GM23338 (cell line): ENCODE data around the gene TAF3. TPM values are rescaled to one million over a fixed set of nuclear protein-coding genes. Genes with fewer than 3 reads are reported as not detected.

Experiments used
- ATAC-seq: fragments of 200-7000 bp; cut with Tn5 transposase; 3 replicates; pipeline ENCODE4 v1.9.1; 2020
- DNase-seq: peaks from one replicate; pipeline ENCODE4 v3.0.0-alpha.2; 2015; ENCODE audit warnings: low spot score
- H2AFZ ChIP-seq: fragments of 200-600 bp; sonication (generic); 2 replicates; pipeline ENCODE4 v1.8.0; 2016; ENCODE audit warnings: antibody characterized with exemption, mild to moderate bottlenecking, moderate library complexity
- H3F3A ChIP-seq: fragments of 200-600 bp; sonication (generic); replicated peaks from 2 replicates; pipeline ENCODE4 v1.8.0; 2017; ENCODE audit warnings: antibody characterized with exemption, mixed run types, low read depth
- H3K27ac ChIP-seq: fragments of 200-600 bp; sonication (generic); 2 replicates; pipeline ENCODE4 v1.6.1; 2016; ENCODE audit warnings: low read depth
- H3K27me3 ChIP-seq: fragments of 200-600 bp; sonication (generic); 2 replicates; pipeline ENCODE4 v1.8.0; 2016; ENCODE audit warnings: mild to moderate bottlenecking, mixed run types, moderate library complexity; ENCODE audit not compliant: insufficient read depth
- H3K36me3 ChIP-seq: fragments of 200-600 bp; sonication (generic); 2 replicates; pipeline ENCODE4 v1.8.0; 2016; ENCODE audit warnings: mild to moderate bottlenecking; ENCODE audit not compliant: insufficient read depth
- H3K4me1 ChIP-seq: fragments of 200-600 bp; sonication (generic); 2 replicates; pipeline ENCODE4 v1.8.0; 2016; ENCODE audit warnings: mild to moderate bottlenecking, moderate library complexity; ENCODE audit not compliant: insufficient read depth
- H3K4me2 ChIP-seq: fragments of 200-600 bp; sonication (generic); 2 replicates; pipeline ENCODE4 v1.7.1; 2017; ENCODE audit warnings: mixed run types
- H3K4me3 ChIP-seq: fragments of 200-600 bp; sonication (generic); 2 replicates; pipeline ENCODE4 v1.6.1; 2016; ENCODE audit warnings: mixed run types
- H3K79me2 ChIP-seq: fragments of 200-600 bp; sonication (generic); replicated peaks from 2 replicates; pipeline ENCODE4 v1.8.0; 2017; ENCODE audit warnings: mild to moderate bottlenecking; ENCODE audit not compliant: insufficient read depth
- H3K9me2 ChIP-seq: fragments of 200-600 bp; sonication (generic); 2 replicates; pipeline ENCODE4 v1.8.0; 2017; ENCODE audit not compliant: insufficient read depth
- H4K20me1 ChIP-seq: fragments of 200-600 bp; sonication (generic); replicated peaks from 2 replicates; pipeline ENCODE4 v1.8.0; 2017; ENCODE audit warnings: mild to moderate bottlenecking; ENCODE audit not compliant: insufficient read depth
- H3K27ac Mint-ChIP-seq: 2 replicates; pipeline ENCODE4 v1.8.0; 2020; ENCODE audit warnings: inconsistent platforms, mild to moderate bottlenecking, moderate library complexity, mixed read lengths
- H3K27me3 Mint-ChIP-seq: 3 replicates; pipeline ENCODE4 v1.8.0; 2022; ENCODE audit warnings: low read depth, mild to moderate bottlenecking, moderate library complexity, mixed read lengths, inconsistent platforms; ENCODE audit not compliant: insufficient read depth, poor library complexity
- H3K36me3 Mint-ChIP-seq: 3 replicates; pipeline ENCODE4 v1.8.0; 2021; ENCODE audit warnings: low read depth, mild to moderate bottlenecking, inconsistent platforms, moderate library complexity, mixed read lengths
- H3K4me1 Mint-ChIP-seq: 3 replicates; pipeline ENCODE4 v1.8.0; 2020; ENCODE audit warnings: mild to moderate bottlenecking, inconsistent platforms, mixed read lengths
- H3K4me3 Mint-ChIP-seq: 3 replicates; pipeline ENCODE4 v1.8.0; 2021; ENCODE audit warnings: moderate library complexity, mild to moderate bottlenecking, inconsistent platforms, mixed read lengths
- H3K9me3 Mint-ChIP-seq: 3 replicates; pipeline ENCODE4 v1.8.0; 2020; ENCODE audit warnings: moderate library complexity, mild to moderate bottlenecking, inconsistent platforms, mixed read lengths
- CREB1 ChIP-seq: fragments of 250-450 bp; sonication (Bioruptor Pico); IDR thresholded peaks from 2 replicates; pipeline ENCODE4 v1.5.0; 2020; ENCODE audit warnings: low read depth, mild to moderate bottlenecking, moderate library complexity
- EZH2phosphoT487 ChIP-seq: fragments of 200-600 bp; sonication (generic); IDR thresholded peaks from one replicate; pipeline ENCODE4 v1.8.1; 2018; ENCODE audit warnings: antibody characterized with exemption; ENCODE audit not compliant: unreplicated experiment
- JUNB ChIP-seq: IDR thresholded peaks from one replicate; pipeline ENCODE4 v1.6.1; 2016; ENCODE audit warnings: antibody characterized with exemption; ENCODE audit not compliant: unreplicated experiment
- NANOG ChIP-seq: IDR thresholded peaks from 2 replicates; pipeline ENCODE4 v1.6.1; 2016; ENCODE audit warnings: antibody characterized with exemption, borderline replicate concordance
- POLR2AphosphoS5 ChIP-seq: IDR thresholded peaks from 2 replicates; pipeline ENCODE4 v1.6.1; 2016; ENCODE audit warnings: antibody characterized with exemption, low read depth
- STAT1 ChIP-seq: IDR thresholded peaks from one replicate; pipeline ENCODE4 v1.6.1; 2016; ENCODE audit warnings: antibody characterized with exemption; ENCODE audit not compliant: unreplicated experiment
- ZNF114 ChIP-seq: fragments of 250-450 bp; sonication (Bioruptor Pico); IDR thresholded peaks from 2 replicates; pipeline ENCODE4 v1.5.0; 2020; ENCODE audit warnings: mild to moderate bottlenecking, moderate library complexity
- polyA plus RNA-seq: library from polyadenylated mRNA; unstranded; fragments of >200 nt; fragmentation: Nextera tagmentation; extraction: Ambion mirVana; gene quantifications from 2 replicates; pipeline ENCODE4 v1.2.1, GENCODE V29; 2016
- total RNA-seq: library from RNA; depleted of rRNA; stranded (reverse); fragments of >200 nt; shearing (Covaris generic); gene quantifications from 2 replicates; pipeline ENCODE4 v1.2.3, GENCODE V29; 2014
- TF ChIP-seq, protein P1 (sequence below): IDR thresholded peaks from one replicate; pipeline ENCODE4 v1.6.1; 2018; ENCODE audit warnings: antibody characterized with exemption; ENCODE audit not compliant: unreplicated experiment
- TF ChIP-seq, protein P2 (sequence below): IDR thresholded peaks from 2 replicates; pipeline ENCODE4 v1.6.1; 2016; ENCODE audit warnings: antibody characterized with exemption
- TF ChIP-seq, protein P3 (sequence below): fragments of 250-450 bp; sonication (Bioruptor Pico); IDR thresholded peaks from 2 replicates; pipeline ENCODE4 v1.5.0; 2020; ENCODE audit warnings: mild to moderate bottlenecking, moderate library complexity
- TF ChIP-seq, protein P4 (sequence below), 2 experiments: fragments of 200-600 bp in 1 of 2; sonication (generic) in 1 of 2; conservative IDR thresholded peaks; 2 replicates each; pipeline versions ENCODE4 v1.5.1 to v1.6.1; 2016 to 2017; ENCODE audit warnings: antibody characterized with exemption in 2 of 2, low read depth in 2 of 2, mild to moderate bottlenecking in 2 of 2, moderate library complexity in 1 of 2

The TAF3 gene
- total and polyA plus RNA-seq, 2 experiments from 2014 or later: 6.4 to 15.2 TPM

DNA sequence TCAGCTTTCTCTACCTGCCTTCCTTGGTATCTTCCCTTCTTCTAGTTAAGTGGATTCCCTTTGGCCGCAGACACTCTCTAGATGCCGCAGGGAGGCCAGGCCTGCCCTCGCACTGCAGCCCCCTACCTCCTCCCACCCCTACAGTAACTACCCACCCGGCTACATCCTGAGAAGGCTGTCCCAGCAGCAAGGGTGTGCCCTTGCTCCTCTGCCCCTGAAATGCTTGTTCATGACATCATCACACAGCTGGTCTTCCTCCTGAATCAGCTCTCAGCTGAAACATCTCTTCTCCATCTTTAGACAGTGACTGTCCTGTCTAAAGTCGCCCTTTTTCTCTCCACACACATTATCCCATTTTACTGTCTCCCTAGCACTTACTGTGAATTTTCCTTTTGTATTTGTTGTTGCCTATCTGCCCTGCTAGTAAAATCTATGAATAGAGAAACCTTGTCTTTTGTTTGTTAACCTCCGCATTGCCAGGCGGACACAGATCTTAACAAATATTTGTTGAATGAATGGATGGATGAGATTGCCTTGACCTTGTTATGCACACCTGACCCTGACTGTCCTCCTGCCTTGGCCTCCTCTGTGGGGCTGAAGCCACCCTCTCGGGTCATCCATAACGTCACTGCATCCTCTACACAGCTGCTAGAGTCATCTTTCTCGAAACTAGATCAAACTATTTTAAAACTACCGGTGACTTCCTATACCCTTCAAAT, 127.3 kb downstream of the TAF3 start:
- H3K27me3 ChIP-seq: no peaks in the 10 kb centered on the region
- no peaks in the 10 kb centered on the region for H3K9me2 ChIP-seq
- peak overlapping the region; percentile 81; the same call in 1 of the 2 replicates for H3K27ac Mint-ChIP-seq
- peaks cover 36% of the 10 kb centered on the region for H3K4me1 ChIP-seq
- no peak overlapping the region for H2AFZ ChIP-seq
- H4K20me1 ChIP-seq: no peaks in the 10 kb centered on the region
- peaks cover 11% of the 10 kb centered on the region for H3K27me3 Mint-ChIP-seq
- H3K4me3 ChIP-seq: no peak overlapping the region
- TF ChIP-seq, protein P1, sequence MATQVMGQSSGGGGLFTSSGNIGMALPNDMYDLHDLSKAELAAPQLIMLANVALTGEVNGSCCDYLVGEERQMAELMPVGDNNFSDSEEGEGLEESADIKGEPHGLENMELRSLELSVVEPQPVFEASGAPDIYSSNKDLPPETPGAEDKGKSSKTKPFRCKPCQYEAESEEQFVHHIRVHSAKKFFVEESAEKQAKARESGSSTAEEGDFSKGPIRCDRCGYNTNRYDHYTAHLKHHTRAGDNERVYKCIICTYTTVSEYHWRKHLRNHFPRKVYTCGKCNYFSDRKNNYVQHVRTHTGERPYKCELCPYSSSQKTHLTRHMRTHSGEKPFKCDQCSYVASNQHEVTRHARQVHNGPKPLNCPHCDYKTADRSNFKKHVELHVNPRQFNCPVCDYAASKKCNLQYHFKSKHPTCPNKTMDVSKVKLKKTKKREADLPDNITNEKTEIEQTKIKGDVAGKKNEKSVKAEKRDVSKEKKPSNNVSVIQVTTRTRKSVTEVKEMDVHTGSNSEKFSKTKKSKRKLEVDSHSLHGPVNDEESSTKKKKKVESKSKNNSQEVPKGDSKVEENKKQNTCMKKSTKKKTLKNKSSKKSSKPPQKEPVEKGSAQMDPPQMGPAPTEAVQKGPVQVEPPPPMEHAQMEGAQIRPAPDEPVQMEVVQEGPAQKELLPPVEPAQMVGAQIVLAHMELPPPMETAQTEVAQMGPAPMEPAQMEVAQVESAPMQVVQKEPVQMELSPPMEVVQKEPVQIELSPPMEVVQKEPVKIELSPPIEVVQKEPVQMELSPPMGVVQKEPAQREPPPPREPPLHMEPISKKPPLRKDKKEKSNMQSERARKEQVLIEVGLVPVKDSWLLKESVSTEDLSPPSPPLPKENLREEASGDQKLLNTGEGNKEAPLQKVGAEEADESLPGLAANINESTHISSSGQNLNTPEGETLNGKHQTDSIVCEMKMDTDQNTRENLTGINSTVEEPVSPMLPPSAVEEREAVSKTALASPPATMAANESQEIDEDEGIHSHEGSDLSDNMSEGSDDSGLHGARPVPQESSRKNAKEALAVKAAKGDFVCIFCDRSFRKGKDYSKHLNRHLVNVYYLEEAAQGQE: no peak
- TF ChIP-seq, protein P2, sequence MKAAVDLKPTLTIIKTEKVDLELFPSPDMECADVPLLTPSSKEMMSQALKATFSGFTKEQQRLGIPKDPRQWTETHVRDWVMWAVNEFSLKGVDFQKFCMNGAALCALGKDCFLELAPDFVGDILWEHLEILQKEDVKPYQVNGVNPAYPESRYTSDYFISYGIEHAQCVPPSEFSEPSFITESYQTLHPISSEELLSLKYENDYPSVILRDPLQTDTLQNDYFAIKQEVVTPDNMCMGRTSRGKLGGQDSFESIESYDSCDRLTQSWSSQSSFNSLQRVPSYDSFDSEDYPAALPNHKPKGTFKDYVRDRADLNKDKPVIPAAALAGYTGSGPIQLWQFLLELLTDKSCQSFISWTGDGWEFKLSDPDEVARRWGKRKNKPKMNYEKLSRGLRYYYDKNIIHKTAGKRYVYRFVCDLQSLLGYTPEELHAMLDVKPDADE: no peak
- no peak for TF ChIP-seq NANOG
- TF ChIP-seq CREB1 (CRISPR knock-in tag): no peak
- TF ChIP-seq, protein P3, sequence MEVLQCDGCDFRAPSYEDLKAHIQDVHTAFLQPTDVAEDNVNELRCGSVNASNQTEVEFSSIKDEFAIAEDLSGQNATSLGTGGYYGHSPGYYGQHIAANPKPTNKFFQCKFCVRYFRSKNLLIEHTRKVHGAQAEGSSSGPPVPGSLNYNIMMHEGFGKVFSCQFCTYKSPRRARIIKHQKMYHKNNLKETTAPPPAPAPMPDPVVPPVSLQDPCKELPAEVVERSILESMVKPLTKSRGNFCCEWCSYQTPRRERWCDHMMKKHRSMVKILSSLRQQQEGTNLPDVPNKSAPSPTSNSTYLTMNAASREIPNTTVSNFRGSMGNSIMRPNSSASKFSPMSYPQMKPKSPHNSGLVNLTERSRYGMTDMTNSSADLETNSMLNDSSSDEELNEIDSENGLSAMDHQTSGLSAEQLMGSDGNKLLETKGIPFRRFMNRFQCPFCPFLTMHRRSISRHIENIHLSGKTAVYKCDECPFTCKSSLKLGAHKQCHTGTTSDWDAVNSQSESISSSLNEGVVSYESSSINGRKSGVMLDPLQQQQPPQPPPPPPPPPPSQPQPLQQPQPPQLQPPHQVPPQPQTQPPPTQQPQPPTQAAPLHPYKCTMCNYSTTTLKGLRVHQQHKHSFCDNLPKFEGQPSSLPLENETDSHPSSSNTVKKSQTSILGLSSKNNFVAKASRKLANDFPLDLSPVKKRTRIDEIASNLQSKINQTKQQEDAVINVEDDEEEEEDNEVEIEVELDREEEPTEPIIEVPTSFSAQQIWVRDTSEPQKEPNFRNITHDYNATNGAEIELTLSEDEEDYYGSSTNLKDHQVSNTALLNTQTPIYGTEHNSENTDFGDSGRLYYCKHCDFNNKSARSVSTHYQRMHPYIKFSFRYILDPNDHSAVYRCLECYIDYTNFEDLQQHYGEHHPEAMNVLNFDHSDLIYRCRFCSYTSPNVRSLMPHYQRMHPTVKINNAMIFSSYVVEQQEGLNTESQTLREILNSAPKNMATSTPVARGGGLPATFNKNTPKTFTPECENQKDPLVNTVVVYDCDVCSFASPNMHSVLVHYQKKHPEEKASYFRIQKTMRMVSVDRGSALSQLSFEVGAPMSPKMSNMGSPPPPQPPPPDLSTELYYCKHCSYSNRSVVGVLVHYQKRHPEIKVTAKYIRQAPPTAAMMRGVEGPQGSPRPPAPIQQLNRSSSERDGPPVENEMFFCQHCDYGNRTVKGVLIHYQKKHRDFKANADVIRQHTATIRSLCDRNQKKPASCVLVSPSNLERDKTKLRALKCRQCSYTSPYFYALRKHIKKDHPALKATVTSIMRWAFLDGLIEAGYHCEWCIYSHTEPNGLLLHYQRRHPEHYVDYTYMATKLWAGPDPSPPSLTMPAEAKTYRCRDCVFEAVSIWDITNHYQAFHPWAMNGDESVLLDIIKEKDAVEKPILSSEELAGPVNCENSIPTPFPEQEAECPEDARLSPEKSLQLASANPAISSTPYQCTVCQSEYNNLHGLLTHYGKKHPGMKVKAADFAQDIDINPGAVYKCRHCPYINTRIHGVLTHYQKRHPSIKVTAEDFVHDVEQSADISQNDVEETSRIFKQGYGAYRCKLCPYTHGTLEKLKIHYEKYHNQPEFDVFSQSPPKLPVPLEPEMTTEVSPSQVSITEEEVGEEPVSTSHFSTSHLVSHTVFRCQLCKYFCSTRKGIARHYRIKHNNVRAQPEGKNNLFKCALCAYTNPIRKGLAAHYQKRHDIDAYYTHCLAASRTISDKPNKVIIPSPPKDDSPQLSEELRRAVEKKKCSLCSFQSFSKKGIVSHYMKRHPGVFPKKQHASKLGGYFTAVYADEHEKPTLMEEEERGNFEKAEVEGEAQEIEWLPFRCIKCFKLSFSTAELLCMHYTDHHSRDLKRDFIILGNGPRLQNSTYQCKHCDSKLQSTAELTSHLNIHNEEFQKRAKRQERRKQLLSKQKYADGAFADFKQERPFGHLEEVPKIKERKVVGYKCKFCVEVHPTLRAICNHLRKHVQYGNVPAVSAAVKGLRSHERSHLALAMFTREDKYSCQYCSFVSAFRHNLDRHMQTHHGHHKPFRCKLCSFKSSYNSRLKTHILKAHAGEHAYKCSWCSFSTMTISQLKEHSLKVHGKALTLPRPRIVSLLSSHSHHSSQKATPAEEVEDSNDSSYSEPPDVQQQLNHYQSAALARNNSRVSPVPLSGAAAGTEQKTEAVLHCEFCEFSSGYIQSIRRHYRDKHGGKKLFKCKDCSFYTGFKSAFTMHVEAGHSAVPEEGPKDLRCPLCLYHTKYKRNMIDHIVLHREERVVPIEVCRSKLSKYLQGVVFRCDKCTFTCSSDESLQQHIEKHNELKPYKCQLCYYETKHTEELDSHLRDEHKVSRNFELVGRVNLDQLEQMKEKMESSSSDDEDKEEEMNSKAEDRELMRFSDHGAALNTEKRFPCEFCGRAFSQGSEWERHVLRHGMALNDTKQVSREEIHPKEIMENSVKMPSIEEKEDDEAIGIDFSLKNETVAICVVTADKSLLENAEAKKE (CRISPR knock-in tag): no peak
- no peak for TF ChIP-seq STAT1
- no peak for TF ChIP-seq POLR2AphosphoS5
- TF ChIP-seq ZNF114 (CRISPR knock-in tag): no peak
- TF ChIP-seq JUNB: no peak
- TF ChIP-seq EZH2phosphoT487: no peak
- TF ChIP-seq, protein P4, sequence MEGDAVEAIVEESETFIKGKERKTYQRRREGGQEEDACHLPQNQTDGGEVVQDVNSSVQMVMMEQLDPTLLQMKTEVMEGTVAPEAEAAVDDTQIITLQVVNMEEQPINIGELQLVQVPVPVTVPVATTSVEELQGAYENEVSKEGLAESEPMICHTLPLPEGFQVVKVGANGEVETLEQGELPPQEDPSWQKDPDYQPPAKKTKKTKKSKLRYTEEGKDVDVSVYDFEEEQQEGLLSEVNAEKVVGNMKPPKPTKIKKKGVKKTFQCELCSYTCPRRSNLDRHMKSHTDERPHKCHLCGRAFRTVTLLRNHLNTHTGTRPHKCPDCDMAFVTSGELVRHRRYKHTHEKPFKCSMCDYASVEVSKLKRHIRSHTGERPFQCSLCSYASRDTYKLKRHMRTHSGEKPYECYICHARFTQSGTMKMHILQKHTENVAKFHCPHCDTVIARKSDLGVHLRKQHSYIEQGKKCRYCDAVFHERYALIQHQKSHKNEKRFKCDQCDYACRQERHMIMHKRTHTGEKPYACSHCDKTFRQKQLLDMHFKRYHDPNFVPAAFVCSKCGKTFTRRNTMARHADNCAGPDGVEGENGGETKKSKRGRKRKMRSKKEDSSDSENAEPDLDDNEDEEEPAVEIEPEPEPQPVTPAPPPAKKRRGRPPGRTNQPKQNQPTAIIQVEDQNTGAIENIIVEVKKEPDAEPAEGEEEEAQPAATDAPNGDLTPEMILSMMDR (conservative IDR thresholded peaks at IDR 0.05; ENCODE audit: low read depth in 2 of 2): no peak
- H3F3A ChIP-seq: no peaks in the 10 kb centered on the region
- peaks cover 49% of the 10 kb centered on the region for H3K4me1 Mint-ChIP-seq
- peak; percentile 23; the same call in 2 of the 3 replicates for ATAC-seq
- no peaks in the 10 kb centered on the region for H3K36me3 ChIP-seq
- H3K9me3 Mint-ChIP-seq: no peaks in the 10 kb centered on the region
- no peak for DNase-seq
- H3K4me2 ChIP-seq: no peak overlapping the region
- peaks cover 14% of the 10 kb centered on the region for H3K79me2 ChIP-seq
- H3K36me3 Mint-ChIP-seq: no peaks in the 10 kb centered on the region
- H3K27ac ChIP-seq: no peak overlapping the region
- no peak overlapping the region for H3K4me3 Mint-ChIP-seq
